ENCODE data around the gene EXT2. TPM values are rescaled to one million over a fixed set of nuclear protein-coding genes. Genes with fewer than 3 reads are reported as not detected.

EXT2 gene
- total RNA-seq, 2 donors from 2014 or later, result 47.7 to 60.3 TPM

GRCh38 chr11:44143987-44144909 is 48.8 kb downstream of the EXT2 start:
- Mint-ChIP-seq H3K4me3 (no peak overlapping the region), H3K27me3 (ENCODE audit: insufficient read depth) (no peaks in the 10 kb centered on the region), H3K27ac (no peak overlapping the region), H3K4me1 (peaks cover 3% of the 10 kb centered on the region), H3K9me3 (no peaks in the 10 kb centered on the region), H3K36me3 (ENCODE audit: low read depth) (peaks cover 16% of the 10 kb centered on the region)
- Histone ChIP-seq H3K4me1 (ENCODE audit: control insufficient read depth, insufficient read depth, low read length) (no peaks in the 10 kb centered on the region), H3K9me3 (ENCODE audit: control insufficient read depth, low read length) (no peaks in the 10 kb centered on the region), H3K27ac (ENCODE audit: low read depth, low read length) (no peak overlapping the region), H3K27me3 (ENCODE audit: control insufficient read depth, insufficient read depth, low read length, poor library complexity, severe bottlenecking) (no peaks in the 10 kb centered on the region), H3K4me3 (ENCODE audit: low read length) (no peak overlapping the region), H3K9ac (ENCODE audit: extremely low read depth, low read length, poor library complexity, severe bottlenecking) (no peak overlapping the region), H3K36me3 (ENCODE audit: control insufficient read depth, insufficient read depth, low read length) (peaks cover 13% of the 10 kb centered on the region)
- TF ChIP-seq CTCF (conservative IDR thresholded peaks at IDR 0.05), result no peak
- DNase-seq, result no peak
- WGBS, 2 experiments (ENCODE audit: insufficient coverage in 1 of 2, insufficient read length in 1 of 2), result 92 to 93% methylated on average over 5 to 7 of the region's 7 CpGs

- no peak overlapping the region for H3K27ac Mint-ChIP-seq
- no peaks in the 10 kb centered on the region for H3K27me3 Mint-ChIP-seq (ENCODE audit: insufficient read depth)
- Histone ChIP-seq H3K27ac (ENCODE audit: low read depth, low read length) (no peak overlapping the region), H3K4me3 (ENCODE audit: low read length) (no peak overlapping the region), H3K4me1 (ENCODE audit: control insufficient read depth, insufficient read depth, low read length) (no peaks in the 10 kb centered on the region), H3K9ac (ENCODE audit: extremely low read depth, low read length, poor library complexity, severe bottlenecking) (no peak overlapping the region), H3K27me3 (ENCODE audit: control insufficient read depth, insufficient read depth, low read length, poor library complexity, severe bottlenecking) (no peaks in the 10 kb centered on the region), H3K9me3 (ENCODE audit: control insufficient read depth, low read length) (no peaks in the 10 kb centered on the region), H3K36me3 (ENCODE audit: control insufficient read depth, insufficient read depth, low read length) (peaks cover 20% of the 10 kb centered on the region)
- H3K4me1 Mint-ChIP-seq, result peaks cover 2% of the 10 kb centered on the region
- H3K4me3 Mint-ChIP-seq, result no peak overlapping the region
- no peaks in the 10 kb centered on the region for H3K9me3 Mint-ChIP-seq
- H3K36me3 Mint-ChIP-seq (ENCODE audit: low read depth), result peaks cover 19% of the 10 kb centered on the region
- WGBS, 2 experiments (ENCODE audit: insufficient coverage in 1 of 2, insufficient read length in 1 of 2), result 90 to 100% methylated on average over 1 to 3 of the region's 3 CpGs
- no peak for DNase-seq
- TF ChIP-seq CTCF (conservative IDR thresholded peaks at IDR 0.05), result no peak
These were observed 49.7 kb downstream of the EXT2 start for GRCh38 chr11:44145011-44145775.

GRCh38 chr11:44146931-44147330 is 51.5 kb downstream of the EXT2 start:
- H3K4me1 Mint-ChIP-seq, result peaks cover 2% of the 10 kb centered on the region
- Histone ChIP-seq H3K4me1 (ENCODE audit: control insufficient read depth, insufficient read depth, low read length) (no peaks in the 10 kb centered on the region), H3K36me3 (ENCODE audit: control insufficient read depth, insufficient read depth, low read length) (peaks cover 25% of the 10 kb centered on the region), H3K27ac (ENCODE audit: low read depth, low read length) (no peak overlapping the region), H3K4me3 (ENCODE audit: low read length) (no peak overlapping the region), H3K9ac (ENCODE audit: extremely low read depth, low read length, poor library complexity, severe bottlenecking) (no peak overlapping the region), H3K27me3 (ENCODE audit: control insufficient read depth, insufficient read depth, low read length, poor library complexity, severe bottlenecking) (no peaks in the 10 kb centered on the region), H3K9me3 (ENCODE audit: control insufficient read depth, low read length) (peaks cover 10% of the 10 kb centered on the region)
- no peaks in the 10 kb centered on the region for H3K27me3 Mint-ChIP-seq (ENCODE audit: insufficient read depth)
- no peak overlapping the region for H3K4me3 Mint-ChIP-seq
- DNase-seq, result no peak
- 100% methylated on average over 1 of the region's 2 CpGs; no CpG with 5 or more reads in 1 of the 2 experiments for WGBS, 2 experiments (ENCODE audit: insufficient coverage in 1 of 2, insufficient read length in 1 of 2)
- H3K36me3 Mint-ChIP-seq (ENCODE audit: low read depth), result peaks cover 35% of the 10 kb centered on the region
- H3K9me3 Mint-ChIP-seq, result peaks cover 5% of the 10 kb centered on the region
- H3K27ac Mint-ChIP-seq, result no peak overlapping the region
- TF ChIP-seq CTCF (conservative IDR thresholded peaks at IDR 0.05), result no peak

Data from endodermal cell (in vitro differentiated cells).